ENCODE data around the gene ULK4. TPM values are rescaled to one million over a fixed set of nuclear protein-coding genes. Genes with fewer than 3 reads are reported as not detected.

ULK4 gene
- total RNA-seq, 1 donor from 2014 or later = 11.2 TPM

- no peak for ATAC-seq
- DNase-seq = no peak
- no peak overlapping the region for H3K27ac ChIP-seq
- no peak for TF ChIP-seq CTCF (IDR thresholded peaks at IDR 0.05)
- peaks cover 60% of the 10 kb centered on the region for H3K4me1 ChIP-seq
- H3K4me3 ChIP-seq = no peak overlapping the region
- intact Hi-C loops (cut with DNase I) = no loop called here
- H3K9me3 ChIP-seq = no peaks in the 10 kb centered on the region
- peaks cover 25% of the 10 kb centered on the region for H3K36me3 ChIP-seq
- H3K27me3 ChIP-seq = no peaks in the 10 kb centered on the region
These were observed 740.8 kb downstream of the ULK4 start for GRCh38 chr3:41220906-41221677.

- Histone ChIP-seq H3K4me1 (peaks cover 73% of the 10 kb centered on the region), H3K36me3 (peaks cover 8% of the 10 kb centered on the region), H3K9me3 (no peaks in the 10 kb centered on the region), H3K4me3 (no peak overlapping the region), H3K27me3 (no peaks in the 10 kb centered on the region), H3K27ac (no peak overlapping the region)
- intact Hi-C loops (cut with DNase I) = no loop called here
- no peak for TF ChIP-seq CTCF (IDR thresholded peaks at IDR 0.05)
- ATAC-seq (no peak), DNase-seq (no peak)
These were observed 742.5 kb downstream of the ULK4 start for GRCh38 chr3:41219424-41219823.

GRCh38 chr3:41216993-41217392, 744.9 kb downstream of the ULK4 start:
- ATAC-seq (no peak), DNase-seq (no peak)
- no peak overlapping the region for H3K4me3 ChIP-seq
- H3K27me3 ChIP-seq = no peaks in the 10 kb centered on the region
- no peaks in the 10 kb centered on the region for H3K36me3 ChIP-seq
- H3K4me1 ChIP-seq = peaks cover 76% of the 10 kb centered on the region
- TF ChIP-seq CTCF (IDR thresholded peaks at IDR 0.05) = no peak
- H3K9me3 ChIP-seq = no peaks in the 10 kb centered on the region
- no peak overlapping the region for H3K27ac ChIP-seq
- intact Hi-C loops (cut with DNase I) = no loop called here

GRCh38 chr3:41216422-41216821, 745.5 kb downstream of the ULK4 start:
- TF ChIP-seq CTCF (IDR thresholded peaks at IDR 0.05) = no peak
- Histone ChIP-seq H3K27ac (no peak overlapping the region), H3K4me3 (no peak overlapping the region), H3K27me3 (no peaks in the 10 kb centered on the region), H3K9me3 (no peaks in the 10 kb centered on the region), H3K36me3 (no peaks in the 10 kb centered on the region), H3K4me1 (peaks cover 70% of the 10 kb centered on the region)
- intact Hi-C loops (cut with DNase I) = no loop called here
- ATAC-seq (no peak), DNase-seq (no peak)

- H3K9me3 ChIP-seq = no peaks in the 10 kb centered on the region
- intact Hi-C loops (cut with DNase I) = no loop called here
- no peak for ATAC-seq
These were observed 748.3 kb downstream of the ULK4 start for GRCh38 chr3:41213588-41213987.

More at GRCh38 chr3:41213588-41213987, 748.3 kb downstream of the ULK4 start:
- Histone ChIP-seq H3K4me3 (no peak overlapping the region), H3K4me1 (peaks cover 70% of the 10 kb centered on the region), H3K36me3 (no peaks in the 10 kb centered on the region), H3K27me3 (no peaks in the 10 kb centered on the region), H3K27ac (no peak overlapping the region)
- no peak for DNase-seq
- TF ChIP-seq CTCF (IDR thresholded peaks at IDR 0.05) = no peak
